HG02571 (cell line): ENCODE results near the gene GKN2.
"Not testable (repeated sequence)": the region's sequence is repeated elsewhere in the genome, so short reads cannot be mapped to it uniquely, and the experiment has no call there.

Experiments
- ATAC-seq: cut with Tn5 transposase; IDR thresholded peaks from one replicate; pipeline ENCODE4 v1.9.1; 2021; ENCODE audit warnings: mild to moderate bottlenecking, moderate library complexity; ENCODE audit not compliant: unreplicated experiment

The GKN2 gene

DNA sequence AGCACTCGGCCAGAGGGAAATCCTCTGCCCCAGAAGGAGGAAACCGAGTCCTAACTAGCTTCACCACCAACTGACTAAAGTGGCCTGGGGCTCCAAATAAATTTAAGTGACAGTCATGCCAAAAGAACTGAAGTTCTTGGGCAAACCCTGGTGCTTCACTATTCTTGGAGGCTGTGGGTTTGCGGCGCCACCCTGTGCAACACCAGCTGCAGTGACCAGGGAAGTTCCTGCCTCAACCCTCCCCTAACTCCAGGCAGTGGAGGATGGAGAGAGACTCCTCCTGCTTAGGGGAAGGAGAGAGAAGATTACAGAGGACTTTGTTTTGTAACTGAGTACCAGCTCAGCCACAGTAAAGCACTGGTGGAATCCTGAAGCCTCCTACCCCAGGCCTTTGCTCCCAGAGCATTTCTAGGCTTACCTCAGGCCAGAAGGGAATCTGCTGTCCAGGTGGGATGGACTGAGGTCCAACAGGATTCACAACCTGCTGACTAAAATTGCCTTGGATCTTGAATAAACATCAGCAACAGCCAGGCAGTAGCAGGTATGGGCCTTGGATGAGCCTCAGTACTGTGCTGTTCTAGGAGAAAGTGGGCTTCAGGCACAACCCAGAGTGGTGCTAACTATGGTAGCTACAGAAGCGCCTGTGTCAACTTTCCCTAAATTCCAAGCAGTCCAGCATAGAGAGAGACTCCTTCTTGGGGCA is 52.0 kb downstream of the GKN2 start:
- no peak for ATAC-seq

DNA sequence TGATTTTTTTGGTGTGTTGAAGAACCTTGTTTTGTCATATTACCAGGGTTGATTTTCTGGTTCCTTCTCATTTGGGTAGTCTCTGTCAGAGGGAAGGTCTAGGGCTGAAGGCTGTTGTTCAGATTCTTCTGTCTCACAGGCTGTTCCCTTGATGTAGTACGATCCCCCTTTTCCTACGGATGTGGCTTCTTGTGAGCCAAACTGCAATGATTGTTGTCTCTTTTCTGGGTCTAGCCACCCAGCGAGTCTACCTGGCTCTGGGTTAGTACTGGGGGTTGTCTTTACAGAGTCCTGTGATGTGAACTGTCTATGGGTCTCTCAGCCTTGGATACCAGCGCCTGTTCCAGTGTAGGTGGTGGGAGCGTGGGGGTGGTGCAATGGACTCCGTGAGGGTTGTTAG is 56.7 kb downstream of the GKN2 start:
- not testable (repeated sequence) for ATAC-seq
